Inferior parietal cortex (tissue), 1 donor: ENCODE results near the gene CCL2.
"Not testable (repeated sequence)": the region's sequence is repeated elsewhere in the genome, so short reads cannot be mapped to it uniquely, and the experiment has no call there.

Experiments used
- DNase-seq: peaks from one replicate; pipeline ENCODE4 v3.0.0-alpha.2; 2016; ENCODE audit errors: extremely low spot score

CCL2 gene

DNA sequence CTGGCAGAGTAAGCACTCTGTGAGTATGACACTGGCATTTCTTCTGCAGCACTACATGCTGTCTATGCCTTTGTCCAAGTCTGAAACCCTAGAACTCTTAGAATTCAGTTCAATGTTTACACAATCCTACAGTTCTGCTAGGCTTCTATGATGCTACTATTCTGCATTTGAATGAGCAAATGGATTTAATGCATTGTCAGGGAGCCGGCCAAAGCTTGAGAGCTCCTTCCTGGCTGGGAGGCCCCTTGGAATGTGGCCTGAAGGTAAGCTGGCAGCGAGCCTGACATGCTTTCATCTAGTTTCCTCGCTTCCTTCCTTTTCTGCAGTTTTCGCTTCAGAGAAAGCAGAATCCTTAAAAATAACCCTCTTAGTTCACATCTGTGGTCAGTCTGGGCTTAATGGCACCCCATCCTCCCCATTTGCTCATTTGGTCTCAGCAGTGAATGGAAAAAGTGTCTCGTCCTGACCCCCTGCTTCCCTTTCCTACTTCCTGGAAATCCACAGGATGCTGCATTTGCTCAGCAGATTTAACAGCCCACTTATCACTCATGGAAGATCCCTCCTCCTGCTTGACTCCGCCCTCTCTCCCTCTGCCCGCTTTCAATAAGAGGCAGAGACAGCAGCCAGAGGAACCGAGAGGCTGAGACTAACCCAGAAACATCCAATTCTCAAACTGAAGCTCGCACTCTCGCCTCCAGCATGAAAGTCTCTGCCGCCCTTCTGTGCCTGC, at the start of gene CCL2:
CCL2 (plus strand) TSS at position 635 of the 730 bp plus-strand sequence; CDS start at position 700, 65 bp downstream.
- peak; percentile 32 for DNase-seq

DNA sequence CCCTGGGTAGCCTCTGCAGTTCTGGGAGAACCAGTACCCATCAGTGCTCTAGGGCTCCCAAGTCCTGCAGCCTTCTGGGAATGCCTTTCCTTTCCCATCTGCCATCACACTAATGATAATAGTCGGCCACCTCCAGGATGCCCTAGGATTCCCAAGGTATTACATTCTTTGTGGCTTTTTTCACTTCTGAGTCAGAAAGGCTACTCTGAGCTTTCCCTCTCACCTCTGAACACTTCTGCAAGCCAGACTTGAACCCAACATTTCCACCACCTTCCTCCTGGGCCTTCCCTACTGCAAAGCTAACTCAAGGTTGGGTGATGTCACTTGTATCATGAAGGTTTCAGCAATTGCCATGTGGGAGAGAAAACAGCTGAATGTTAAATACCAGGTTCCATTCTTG, 49.7 kb upstream of the CCL2 start:
- DNase-seq = no peak

DNA sequence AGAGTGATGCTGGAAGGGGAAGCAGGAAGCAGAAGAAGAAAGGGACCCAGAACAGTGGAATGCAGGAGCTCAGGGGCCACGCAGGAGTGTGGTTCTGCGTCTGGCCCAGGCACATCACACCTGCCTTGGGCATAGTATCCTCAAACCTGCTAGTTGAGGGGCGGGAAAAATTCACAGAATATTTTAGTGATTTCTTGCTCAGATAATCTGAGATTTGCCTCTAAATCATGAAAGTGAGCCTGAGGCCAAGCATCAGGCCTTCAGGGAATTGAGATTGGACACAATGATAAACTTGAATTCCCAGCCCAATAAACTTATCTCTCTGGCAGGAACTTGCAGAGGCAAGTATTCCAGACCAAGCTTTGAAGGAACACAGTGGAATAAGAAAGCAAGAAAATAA, 48.5 kb upstream of the CCL2 start:
- DNase-seq = no peak

DNA sequence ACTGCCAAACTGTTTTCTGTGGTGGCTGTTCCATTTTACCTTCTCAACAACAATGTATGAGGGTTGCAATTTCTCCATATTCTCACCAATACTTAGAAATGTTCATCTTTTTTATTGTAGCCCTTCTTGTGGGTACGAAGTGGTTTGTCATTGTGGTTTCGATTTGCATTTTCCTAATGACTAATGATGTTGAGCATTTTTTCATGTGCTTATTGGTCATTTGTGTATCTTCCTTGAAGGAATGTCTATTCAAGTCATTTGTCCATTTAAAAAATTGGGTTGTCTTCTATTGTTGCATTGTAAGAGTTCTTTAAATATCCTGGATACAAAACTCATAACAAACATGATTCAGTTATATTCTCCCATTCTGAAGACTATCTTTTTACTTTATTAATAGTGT, 47.5 kb upstream of the CCL2 start:
- DNase-seq = no peak

DNA sequence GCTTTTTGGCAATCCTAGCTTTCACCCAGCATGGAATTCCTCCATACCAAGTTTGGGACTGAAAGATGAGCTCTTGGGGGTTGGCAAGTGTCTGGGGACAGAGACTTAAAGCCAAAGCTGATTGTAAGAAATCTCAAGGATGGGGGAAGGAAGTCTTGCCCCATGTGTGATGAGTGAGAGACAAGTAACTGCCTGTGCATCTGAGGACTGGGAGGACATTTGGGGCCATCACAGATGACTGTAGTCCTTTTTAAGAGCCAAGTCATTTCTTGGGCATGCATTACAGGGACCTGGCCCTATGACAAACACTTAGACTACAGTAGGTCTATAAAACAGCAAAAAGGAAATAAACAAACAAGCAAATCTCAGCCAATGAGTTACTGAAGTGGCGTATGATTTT, 36.3 kb upstream of the CCL2 start:
- no peak for DNase-seq

DNA sequence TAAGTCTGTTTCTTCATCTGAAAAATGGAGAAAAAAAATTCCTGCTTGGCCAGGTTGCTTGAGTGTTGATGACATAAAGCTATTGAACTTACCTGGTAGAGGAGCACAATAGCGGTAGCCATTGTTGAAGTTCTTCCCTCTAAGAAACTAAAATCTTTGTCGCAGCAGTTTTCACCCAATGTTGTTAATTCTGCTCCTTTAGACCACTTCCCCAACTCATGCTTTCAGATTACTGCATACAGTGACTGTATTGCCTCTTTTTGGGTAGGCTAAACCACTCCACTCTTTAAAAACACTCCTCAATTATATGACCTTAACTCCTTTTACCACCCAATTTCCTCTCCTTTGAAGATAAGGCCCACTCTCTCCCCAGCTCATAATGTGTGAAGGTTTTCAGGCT, 35.7 kb upstream of the CCL2 start:
- DNase-seq = no peak

DNA sequence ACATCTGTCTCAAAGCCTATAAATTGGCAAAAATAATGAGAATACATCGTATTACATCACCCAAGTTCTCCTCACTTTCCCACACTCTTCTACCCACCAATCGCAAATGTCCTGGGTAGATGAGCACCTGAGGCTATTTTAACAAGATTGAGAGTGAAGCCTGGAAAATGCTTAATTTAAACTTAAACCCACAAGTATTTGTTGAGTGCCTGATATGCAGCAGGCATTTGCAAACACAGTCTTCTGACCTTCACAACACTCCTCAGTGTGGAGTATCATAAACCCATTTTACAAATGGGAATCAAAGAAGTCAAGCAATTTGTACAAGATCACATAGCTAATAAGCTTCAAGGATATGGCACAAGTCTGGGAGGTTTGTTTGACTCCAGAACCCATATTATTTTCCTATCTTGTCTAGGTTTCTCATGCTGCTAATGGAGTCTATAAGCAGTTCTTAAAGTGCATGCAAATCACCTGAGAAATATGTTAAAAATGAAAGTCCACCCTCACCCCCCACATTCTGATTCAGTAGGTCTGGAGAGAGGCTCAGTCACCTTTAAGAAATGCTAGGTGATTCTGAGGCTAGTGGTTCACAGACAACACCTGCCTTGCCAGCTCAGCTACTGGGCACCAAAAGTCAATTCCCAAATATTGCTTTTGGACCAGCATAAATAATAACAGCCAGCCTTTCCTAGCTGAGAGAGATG, 34.9 kb upstream of the CCL2 start:
- DNase-seq = no peak

DNA sequence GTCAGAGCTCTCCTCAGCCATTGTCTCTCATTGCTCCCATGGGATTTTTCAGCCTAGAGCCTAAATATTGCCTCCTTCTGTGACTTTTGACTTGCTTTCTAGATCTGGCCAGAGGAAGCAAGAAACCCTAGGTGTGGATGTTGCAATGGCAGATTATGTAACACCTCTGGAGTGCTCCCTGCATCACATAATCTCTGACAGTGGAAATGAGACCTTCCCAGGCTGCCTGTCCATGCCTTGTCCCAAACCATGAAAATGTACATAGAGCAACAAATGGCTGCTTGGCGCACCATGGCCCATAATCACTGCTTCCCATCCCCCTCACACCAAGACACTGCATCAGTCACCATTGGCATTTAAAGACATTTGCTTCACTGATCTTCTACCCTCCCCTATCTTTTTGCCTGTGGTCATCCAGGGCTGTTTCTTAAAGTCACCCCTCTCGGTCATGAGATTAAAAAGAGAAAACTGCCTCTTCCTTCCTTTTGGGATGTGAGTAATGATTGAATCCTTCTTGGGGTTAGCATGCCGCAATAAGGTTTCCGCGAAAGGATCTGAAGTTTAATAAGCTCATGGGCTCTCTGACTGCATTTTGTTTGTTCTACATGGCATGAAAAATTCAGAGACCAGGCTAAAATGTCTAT, 34.2 kb upstream of the CCL2 start:
- no peak for DNase-seq

DNA sequence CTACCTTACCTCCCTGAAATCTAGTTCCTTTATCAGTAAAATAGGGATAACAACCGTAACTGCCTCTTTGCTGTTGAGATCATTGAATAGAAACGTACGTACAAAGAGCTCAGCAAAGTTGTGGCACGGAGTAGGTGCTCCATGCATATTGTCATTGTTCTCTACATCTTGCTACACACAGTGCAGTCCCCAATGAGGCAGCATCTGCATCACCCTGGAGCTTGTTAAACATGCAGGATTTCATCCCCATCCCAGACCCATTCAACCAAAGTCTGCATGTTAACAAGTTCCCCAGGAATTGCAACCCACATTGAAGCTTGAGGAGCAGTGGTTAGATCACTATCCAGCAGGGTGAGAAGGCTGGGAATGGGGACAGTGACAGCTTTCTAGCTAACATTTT, 33.7 kb upstream of the CCL2 start:
- DNase-seq = no peak

DNA sequence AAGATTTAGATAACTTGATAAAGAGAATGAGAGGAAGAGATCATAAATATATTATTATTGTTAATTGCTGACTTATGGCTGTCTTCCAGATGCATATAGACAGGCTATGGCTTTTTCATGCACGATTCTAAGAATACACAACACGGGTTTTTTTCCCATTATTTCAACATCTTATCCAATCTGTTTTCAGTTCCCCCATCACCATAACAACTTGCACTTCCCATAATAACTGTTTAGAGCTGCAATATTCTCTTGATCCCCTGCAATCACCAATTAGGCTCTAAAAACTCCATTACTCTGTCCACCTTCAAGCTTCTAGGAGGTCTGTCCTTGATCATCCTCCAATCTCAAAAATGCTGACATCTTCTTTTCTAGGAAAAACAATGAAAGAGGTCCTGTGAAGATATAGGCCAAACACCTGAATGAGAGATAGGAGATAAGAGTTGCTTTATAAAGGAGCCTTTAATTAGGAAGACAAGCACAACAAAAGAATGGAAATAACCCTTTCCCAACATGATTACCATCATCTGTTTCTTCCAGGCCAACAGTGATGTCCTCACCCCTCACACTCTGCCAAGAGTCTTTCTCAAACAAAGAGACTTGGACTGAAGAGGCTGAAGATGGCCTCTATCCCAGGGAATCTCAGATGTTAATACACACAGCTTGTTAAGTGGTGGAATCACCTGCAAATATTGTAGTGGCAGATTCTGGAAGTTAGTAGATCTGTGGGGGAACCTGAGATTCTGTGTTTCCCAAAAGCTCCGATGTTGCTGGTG, 32.2 kb upstream of the CCL2 start:
- DNase-seq = no peak

DNA sequence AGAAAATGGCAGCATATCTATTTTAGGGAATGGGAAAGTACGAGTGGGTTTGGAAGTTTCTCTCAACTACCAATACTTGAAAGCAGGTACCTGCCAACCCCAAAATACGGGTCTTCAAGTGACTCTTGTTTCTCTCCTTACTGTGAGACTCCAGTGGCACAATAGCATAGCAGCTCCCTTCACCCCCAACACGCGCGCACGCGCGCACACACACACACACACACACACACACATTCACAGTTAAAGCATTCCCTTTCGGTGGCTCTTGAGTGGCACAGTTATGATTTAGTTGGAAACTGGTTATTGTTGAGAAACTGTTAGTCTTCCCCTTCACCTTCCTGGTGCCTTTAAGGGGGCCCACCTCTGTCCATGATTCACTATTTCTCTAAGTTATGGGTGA, 30.0 kb upstream of the CCL2 start:
- DNase-seq = no peak

DNA sequence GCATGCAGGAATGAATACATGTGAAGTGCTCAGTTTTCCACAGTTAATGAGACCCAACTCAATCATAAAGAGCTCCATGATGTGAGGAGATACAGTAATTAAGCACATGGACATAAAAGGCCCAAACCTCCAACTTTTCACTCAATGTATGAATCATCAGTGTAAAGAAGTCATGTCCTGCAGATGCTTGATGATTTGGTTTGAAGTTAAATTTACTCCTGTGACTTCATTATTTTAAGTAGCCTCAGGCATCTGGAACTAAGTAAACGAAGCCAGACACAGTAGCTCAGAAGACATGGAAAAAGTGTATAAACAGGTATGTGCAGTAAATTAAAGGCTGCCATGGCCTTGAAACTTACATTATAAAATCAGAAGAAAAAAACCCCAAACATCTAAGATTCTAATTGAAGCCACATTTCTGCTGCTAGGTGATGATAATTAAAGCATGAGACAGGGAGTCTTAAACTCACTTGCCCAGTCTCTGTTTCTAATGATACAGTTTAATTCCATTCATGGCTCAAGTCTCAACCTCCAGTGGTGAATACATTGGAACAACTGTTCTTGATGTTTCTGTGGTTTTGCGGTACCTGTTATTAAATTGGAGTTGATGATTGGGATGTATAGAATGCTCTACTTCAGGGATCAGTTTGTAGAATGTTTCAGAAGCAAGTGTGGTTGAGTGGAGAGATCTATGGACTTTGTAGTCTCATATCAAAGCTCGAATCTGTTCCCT, 28.9 kb upstream of the CCL2 start:
- no peak for DNase-seq

DNA sequence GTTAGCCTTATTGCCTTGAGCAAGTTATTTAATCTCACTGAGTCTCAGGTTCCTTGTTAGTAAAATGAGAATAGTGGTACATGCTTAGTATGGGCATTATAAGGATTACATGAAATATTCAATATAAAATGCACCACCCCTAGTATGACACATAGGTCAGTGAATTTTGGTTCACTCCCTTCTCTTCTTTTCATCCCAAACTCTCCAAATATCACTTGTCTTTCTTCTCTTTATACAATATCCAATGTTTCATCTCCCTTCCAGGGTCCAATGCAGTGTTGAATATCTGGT, 28.4 kb upstream of the CCL2 start:
- DNase-seq = no peak

DNA sequence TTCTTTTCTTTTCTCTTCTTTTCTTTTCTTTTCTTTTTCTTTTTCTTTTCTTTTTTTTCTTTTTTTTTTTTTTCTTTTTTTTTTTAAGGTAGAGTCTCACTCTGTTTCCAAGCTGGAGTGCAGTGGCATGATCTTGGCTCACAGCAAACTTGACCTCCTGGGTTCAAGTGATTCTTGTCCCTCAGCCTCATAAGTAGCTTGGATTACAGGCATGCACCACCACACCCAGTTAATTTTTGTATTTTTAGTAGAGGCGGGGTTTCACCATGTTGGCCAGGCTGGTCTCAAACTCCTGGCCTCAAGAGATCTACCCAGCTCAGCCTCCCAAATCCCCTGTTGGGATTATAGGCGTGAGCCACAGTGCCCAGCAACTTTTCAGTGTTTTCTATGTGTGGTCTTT, 27.8 kb upstream of the CCL2 start:
- not testable (repeated sequence) for DNase-seq

DNA sequence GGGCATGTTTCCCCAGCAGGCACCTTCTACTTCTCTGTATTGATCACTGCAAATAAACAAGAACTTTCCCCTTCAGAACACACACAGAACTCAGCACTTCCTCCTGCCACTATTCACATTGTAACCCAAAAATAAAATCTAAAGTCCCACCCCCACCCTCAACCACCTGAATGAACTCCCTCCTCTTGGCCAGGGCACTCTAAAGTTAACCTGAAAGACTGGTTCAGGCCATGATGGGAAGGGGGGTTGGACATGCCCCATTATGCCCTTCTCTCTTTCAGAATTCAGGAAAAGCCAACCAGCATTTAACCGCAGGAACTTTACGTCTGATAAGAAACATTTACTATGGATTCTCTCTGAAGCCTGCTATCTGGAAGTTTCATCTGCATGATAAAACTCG, 27.4 kb upstream of the CCL2 start:
- no peak for DNase-seq

DNA sequence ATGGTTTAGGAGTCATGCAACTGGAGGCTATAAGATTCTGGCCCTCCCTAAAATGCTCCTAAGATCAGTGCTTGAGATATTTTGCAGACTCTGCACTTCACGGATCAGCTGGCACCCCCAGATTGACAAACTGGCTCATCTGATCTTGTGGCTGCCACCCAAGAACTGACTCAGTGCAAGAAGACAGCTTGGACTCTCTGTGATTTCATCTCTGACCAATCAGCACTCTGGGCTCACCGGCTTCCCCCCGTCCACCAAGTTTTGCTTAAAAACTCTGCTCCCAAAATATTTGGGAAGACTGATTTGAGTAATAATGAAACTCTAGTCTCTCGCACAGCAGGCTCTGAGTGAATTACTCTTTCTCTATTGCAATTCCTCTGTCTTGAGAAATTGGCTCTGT, 26.3 kb upstream of the CCL2 start:
- DNase-seq = no peak

DNA sequence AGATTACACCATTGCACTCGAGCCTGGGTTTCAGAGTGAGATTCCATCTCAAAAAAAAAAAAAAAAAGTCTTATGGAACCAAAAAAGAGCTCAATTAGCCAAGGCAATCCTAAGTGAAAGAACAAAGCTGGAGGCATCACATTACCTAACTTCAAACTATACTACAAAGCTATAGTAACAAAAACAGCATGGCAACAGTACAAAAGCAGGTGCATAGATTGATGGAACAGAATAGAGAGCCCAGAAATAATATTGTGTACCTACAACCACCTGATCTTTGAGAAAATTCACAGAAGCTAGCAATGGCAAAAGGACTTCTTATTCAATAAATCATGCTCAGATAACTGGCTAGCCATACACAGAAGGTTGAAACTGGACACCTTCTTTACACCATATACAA, 24.7 kb upstream of the CCL2 start:
- DNase-seq = no peak

DNA sequence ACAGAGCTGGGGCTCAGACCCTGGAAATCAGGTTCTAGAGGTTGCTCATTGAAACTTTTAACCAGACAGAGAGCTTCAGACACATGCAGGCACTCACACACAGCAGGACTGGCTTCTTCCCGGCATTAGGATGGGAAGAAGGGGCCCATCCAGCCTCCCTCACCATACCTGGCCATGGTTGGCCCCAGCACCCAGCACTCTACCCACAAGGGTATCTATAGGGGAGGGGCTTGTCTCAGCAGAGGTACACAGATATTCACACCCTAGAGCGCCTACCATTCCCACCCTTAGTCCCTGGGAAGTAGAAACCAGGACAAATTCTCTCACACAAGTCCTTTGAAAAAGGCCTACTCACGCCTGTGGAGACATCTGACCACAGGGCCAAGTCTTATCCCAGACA, 20.5 kb upstream of the CCL2 start:
- no peak for DNase-seq

DNA sequence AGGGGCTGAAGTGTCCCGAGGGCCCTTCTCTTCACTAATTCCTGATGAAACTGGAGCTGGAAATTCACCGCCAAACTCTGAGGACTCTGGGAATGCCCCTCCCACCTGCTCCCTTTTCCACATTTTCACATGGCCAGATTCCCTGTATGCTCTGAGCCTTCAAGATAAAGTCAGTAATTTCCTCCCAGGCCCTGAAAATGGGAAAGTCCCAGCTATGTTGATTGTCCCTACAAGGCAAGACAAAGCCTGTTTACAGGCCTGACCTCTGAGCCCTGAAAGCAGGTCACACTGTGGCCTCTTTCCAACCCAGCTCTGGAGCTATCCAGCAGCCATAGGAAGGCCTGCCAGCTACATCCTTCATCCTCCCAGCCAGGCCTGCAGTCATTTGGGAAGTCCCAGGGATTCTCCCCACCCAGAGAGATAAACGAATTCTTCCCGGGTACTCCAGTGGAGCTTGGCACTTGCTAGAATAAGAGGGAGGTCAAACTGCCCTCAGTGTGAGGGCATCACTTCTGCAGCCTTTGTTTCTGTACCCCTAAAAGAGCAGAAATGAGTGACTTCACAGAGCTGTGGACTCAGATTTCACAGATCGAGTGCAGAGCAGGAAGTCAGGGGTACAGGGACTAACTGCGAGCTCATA, 19.6 kb upstream of the CCL2 start:
- DNase-seq = no peak

DNA sequence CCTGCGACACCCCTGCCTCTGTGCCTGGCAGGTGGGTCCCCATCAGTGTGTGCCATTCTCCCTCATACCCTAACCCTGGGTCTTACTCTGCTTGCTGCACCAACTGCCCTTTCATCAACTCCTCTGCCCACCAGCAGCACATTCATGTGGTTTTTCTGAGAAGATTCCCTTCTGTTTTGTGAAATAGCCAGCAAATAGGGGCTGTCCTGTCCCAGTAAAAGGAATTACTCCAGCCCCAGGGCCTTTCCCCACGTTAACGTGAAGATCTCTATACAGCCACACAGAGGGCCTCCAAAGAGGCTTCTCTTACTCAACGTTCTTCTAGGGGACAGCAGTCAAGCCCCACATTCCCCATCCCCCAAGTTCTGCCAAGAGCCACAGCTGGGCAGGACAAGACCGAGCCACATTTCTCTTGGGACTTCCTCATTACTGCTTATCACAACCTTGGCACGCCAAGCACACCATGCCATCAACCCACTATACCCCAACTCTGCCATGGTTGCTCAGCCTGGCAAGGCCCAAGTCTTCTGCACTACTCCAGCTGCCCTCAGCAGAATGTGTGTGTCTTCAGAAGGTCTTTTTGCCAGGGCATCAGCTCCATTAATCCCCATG, 18.7 kb upstream of the CCL2 start:
- DNase-seq = no peak

DNA sequence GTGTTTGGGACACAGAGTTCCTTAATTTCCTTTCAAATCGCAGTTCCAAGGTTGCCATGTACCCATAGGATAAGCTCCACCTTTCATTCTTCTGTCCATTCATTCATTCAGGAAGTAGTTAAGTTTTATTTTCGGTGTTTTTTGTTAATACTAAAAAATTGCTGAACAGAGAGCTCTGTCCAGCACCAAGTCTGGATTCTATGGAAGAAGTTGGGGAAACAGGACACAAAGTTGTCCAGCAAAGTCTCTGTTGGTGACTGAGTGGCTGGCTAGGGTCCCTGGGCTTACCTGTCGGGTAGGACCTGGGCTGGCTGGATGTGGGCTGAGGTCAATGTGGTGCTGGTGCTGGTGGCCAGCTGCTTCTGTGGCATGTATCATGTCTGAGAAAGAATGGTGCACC, 17.6 kb upstream of the CCL2 start:
- no peak for DNase-seq
